C4-2B (cell line): ENCODE data around the gene OSBP.

Source experiments
- ZFX ChIP-seq: fragments of 450-650 bp; IDR thresholded peaks from 2 replicates; pipeline ENCODE4 v1.6.1; 2017
- TF ChIP-seq, protein P1 (sequence below): fragments of 450-650 bp; conservative IDR thresholded peaks from 2 replicates; pipeline ENCODE4 v1.5.1; 2017; ENCODE audit warnings: mild to moderate bottlenecking

DNA sequence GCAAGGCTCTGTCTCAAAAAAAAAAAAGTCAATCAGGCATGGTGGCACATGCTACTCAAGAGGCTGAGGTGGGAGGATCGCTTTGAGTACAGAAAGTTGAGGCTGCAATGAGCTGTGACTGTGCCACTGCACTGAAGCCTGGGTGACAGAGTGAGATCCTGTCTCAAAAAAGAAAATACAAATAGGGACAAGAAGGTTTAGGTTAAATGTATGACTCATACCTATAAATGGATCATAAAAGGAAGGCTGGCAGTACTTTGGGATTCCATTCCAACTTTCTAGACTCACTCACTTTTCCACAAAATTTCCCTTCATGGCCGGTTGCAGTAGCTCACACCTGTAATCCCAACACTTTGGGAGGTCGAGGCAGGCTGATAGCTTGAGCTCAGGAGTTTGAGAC lies 25.6 kb upstream of the OSBP start:
- TF ChIP-seq, protein P1, sequence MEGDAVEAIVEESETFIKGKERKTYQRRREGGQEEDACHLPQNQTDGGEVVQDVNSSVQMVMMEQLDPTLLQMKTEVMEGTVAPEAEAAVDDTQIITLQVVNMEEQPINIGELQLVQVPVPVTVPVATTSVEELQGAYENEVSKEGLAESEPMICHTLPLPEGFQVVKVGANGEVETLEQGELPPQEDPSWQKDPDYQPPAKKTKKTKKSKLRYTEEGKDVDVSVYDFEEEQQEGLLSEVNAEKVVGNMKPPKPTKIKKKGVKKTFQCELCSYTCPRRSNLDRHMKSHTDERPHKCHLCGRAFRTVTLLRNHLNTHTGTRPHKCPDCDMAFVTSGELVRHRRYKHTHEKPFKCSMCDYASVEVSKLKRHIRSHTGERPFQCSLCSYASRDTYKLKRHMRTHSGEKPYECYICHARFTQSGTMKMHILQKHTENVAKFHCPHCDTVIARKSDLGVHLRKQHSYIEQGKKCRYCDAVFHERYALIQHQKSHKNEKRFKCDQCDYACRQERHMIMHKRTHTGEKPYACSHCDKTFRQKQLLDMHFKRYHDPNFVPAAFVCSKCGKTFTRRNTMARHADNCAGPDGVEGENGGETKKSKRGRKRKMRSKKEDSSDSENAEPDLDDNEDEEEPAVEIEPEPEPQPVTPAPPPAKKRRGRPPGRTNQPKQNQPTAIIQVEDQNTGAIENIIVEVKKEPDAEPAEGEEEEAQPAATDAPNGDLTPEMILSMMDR = no peak
- no peak for TF ChIP-seq ZFX
